OCI-LY1 (cell line): ENCODE results near the gene SKAP1.

Source experiments
- EZH2 ChIP-seq: fragments of 200-600 bp; sonication (generic), shearing (Covaris generic); IDR thresholded peaks from 2 replicates; pipeline ENCODE4 v1.8.0; 2017; ENCODE audit warnings: borderline replicate concordance, mixed run types, mild to moderate bottlenecking, antibody characterized with exemption, low read length, moderate library complexity, mixed read lengths
- TF ChIP-seq, protein P1 (sequence below): fragments of 200-600 bp; sonication (generic), shearing (Covaris generic); IDR thresholded peaks from 2 replicates; pipeline ENCODE4 v1.5.1; 2017; ENCODE audit warnings: mild to moderate bottlenecking, antibody characterized with exemption, low read length, moderate library complexity, mixed read lengths

DNA sequence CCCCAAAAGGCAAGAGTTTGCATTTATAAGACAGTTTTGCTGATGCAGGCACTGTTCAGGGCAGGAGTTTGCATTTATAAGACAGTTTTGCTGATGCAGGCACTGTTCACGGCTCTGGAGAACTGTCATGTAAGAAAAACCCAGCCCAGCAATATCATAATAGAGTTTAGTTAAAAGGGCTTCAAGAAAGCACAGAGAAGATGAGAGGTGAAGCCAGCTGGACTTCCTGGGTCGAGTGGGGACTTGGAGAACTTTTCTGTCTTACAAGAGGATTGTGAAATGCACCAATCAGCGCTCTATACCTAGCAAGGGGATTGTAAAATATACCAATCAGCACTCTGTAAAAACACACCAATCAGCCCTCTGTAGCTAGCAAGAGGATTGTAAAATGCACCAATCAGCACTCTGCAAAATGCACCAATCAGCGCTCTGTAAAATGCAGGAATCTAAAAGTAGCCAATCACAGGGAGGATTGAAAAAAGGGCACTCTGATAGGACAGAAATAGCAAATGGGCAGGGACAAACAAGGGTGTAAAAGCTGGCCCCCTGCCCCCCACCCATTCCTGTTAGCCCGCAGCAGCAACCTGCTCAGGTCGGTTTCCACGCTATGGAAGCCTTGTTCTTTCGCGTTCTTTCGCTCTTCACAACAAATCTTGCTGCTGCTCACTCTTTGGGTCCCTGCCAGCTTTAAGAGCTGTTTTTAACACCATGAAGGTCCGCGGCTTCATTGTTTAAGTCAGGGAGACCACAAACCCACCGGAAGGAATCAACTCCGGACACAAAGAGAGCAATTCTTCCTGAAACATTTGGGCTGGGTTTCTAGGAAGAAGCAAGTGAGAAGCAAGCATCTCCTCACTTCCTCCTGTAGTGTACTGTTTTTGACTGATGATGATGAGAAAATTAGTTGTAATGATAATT, 327.0 kb downstream of the SKAP1 start:
- TF ChIP-seq EZH2 = no peak
- TF ChIP-seq, protein P1, sequence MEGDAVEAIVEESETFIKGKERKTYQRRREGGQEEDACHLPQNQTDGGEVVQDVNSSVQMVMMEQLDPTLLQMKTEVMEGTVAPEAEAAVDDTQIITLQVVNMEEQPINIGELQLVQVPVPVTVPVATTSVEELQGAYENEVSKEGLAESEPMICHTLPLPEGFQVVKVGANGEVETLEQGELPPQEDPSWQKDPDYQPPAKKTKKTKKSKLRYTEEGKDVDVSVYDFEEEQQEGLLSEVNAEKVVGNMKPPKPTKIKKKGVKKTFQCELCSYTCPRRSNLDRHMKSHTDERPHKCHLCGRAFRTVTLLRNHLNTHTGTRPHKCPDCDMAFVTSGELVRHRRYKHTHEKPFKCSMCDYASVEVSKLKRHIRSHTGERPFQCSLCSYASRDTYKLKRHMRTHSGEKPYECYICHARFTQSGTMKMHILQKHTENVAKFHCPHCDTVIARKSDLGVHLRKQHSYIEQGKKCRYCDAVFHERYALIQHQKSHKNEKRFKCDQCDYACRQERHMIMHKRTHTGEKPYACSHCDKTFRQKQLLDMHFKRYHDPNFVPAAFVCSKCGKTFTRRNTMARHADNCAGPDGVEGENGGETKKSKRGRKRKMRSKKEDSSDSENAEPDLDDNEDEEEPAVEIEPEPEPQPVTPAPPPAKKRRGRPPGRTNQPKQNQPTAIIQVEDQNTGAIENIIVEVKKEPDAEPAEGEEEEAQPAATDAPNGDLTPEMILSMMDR = no peak
